Measurements from ENCODE around the gene OPN3. TPM values are rescaled to one million over a fixed set of nuclear protein-coding genes. Genes with fewer than 3 reads are reported as not detected.

OPN3 gene
- total RNA-seq, 1 experiment from 2014 or later = 10.0 TPM

GRCh38 chr1:241606544-241606943, 33.6 kb downstream of the OPN3 start:
- Histone ChIP-seq H2BK12ac (ENCODE audit: insufficient read length, low read depth, low read length) (no peak overlapping the region), H3K9ac (ENCODE audit: extremely low read depth, insufficient read length, low read length) (no peak overlapping the region), H4K91ac (ENCODE audit: insufficient read length, low read depth, low read length) (no peak overlapping the region), H2BK5ac (ENCODE audit: insufficient read length, low read length) (no peak overlapping the region), H3K23me2 (ENCODE audit: insufficient read length, low read depth, low read length, poor library complexity, severe bottlenecking) (no peaks in the 10 kb centered on the region), H3K56ac (ENCODE audit: insufficient read length, low read depth, low read length) (no peak overlapping the region), H3K27ac (ENCODE audit: insufficient read length, low read depth, low read length) (no peak overlapping the region), H2BK20ac (ENCODE audit: low read depth, low read length, poor library complexity, severe bottlenecking) (no peak overlapping the region), H4K20me1 (ENCODE audit: control insufficient read depth, insufficient read depth, insufficient read length) (no peaks in the 10 kb centered on the region), H4K5ac (ENCODE audit: insufficient read length, low read depth, low read length) (no peak overlapping the region), H3K4me1 (ENCODE audit: insufficient read depth, low read length) (no peaks in the 10 kb centered on the region), H3K79me2 (ENCODE audit: insufficient read depth, low read length) (no peaks in the 10 kb centered on the region), H3K9me3 (ENCODE audit: control insufficient read depth, low read depth, low read length) (no peaks in the 10 kb centered on the region), H2AK5ac (ENCODE audit: insufficient read length, low read length) (no peak overlapping the region), H3K23ac (ENCODE audit: insufficient read length, low read depth, low read length) (no peak overlapping the region), H4K8ac (replicated peaks; ENCODE audit: insufficient read length, low read depth, low read length) (no peak overlapping the region), H3K4me2 (ENCODE audit: insufficient read depth, insufficient read length, low read length) (no peak overlapping the region), H3K27me3 (ENCODE audit: insufficient read depth, low read length) (no peaks in the 10 kb centered on the region), H3K4ac (ENCODE audit: low read depth, low read length) (no peak overlapping the region), H2BK120ac (ENCODE audit: low read depth, low read length, poor library complexity, severe bottlenecking) (no peak overlapping the region), H3T11ph (ENCODE audit: low read length) (no peak overlapping the region), H3K79me1 (ENCODE audit: insufficient read depth, low read depth, low read length, poor library complexity, severe bottlenecking) (no peaks in the 10 kb centered on the region), H3K14ac (ENCODE audit: insufficient read depth, low read length) (no peak overlapping the region), H2AFZ (ENCODE audit: low read length) (no peak overlapping the region), H3K18ac (ENCODE audit: insufficient read length, low read depth, low read length) (no peak overlapping the region), H2BK15ac (ENCODE audit: low read depth, low read length) (no peak overlapping the region)
- H3K36me3 Mint-ChIP-seq (ENCODE audit: insufficient read depth in 1 of 3, low read depth in 3 of 3) = peaks cover 0 to 3% (median 0%) of the 10 kb centered on the region in 3 experiments; a peak in 3 of 7 replicates
- WGBS (ENCODE audit: extremely low coverage, insufficient read length, low lambda C conversion rate) = no CpG with 5 or more reads among the region's 5 CpGs
- H3K4me3 Mint-ChIP-seq = no peak overlapping the region
- TF ChIP-seq, protein P1, sequence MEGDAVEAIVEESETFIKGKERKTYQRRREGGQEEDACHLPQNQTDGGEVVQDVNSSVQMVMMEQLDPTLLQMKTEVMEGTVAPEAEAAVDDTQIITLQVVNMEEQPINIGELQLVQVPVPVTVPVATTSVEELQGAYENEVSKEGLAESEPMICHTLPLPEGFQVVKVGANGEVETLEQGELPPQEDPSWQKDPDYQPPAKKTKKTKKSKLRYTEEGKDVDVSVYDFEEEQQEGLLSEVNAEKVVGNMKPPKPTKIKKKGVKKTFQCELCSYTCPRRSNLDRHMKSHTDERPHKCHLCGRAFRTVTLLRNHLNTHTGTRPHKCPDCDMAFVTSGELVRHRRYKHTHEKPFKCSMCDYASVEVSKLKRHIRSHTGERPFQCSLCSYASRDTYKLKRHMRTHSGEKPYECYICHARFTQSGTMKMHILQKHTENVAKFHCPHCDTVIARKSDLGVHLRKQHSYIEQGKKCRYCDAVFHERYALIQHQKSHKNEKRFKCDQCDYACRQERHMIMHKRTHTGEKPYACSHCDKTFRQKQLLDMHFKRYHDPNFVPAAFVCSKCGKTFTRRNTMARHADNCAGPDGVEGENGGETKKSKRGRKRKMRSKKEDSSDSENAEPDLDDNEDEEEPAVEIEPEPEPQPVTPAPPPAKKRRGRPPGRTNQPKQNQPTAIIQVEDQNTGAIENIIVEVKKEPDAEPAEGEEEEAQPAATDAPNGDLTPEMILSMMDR (conservative IDR thresholded peaks at IDR 0.05) = no peak
- H3K27me3 Mint-ChIP-seq (ENCODE audit: low read depth) = no peaks in the 10 kb centered on the region
- no peaks in the 10 kb centered on the region for H3K4me1 Mint-ChIP-seq
- H3K27ac Mint-ChIP-seq = no peak overlapping the region
- H3K9me3 Mint-ChIP-seq = no peaks in the 10 kb centered on the region; a peak in 1 of 5 replicates
- no peak for DNase-seq

Data from H9 (cell line).